HG02943 (cell line): ENCODE data around the gene TRIO.

ENCODE experiments used
- ATAC-seq: cut with Tn5 transposase; IDR thresholded peaks from one replicate; pipeline ENCODE4 v1.9.1; 2021; ENCODE audit warnings: mild to moderate bottlenecking, low read depth, moderate library complexity; ENCODE audit not compliant: unreplicated experiment

Gene TRIO

GRCh38 chr5:14165375-14166106 is 22.4 kb downstream of the TRIO start:
- no peak for ATAC-seq

- ATAC-seq: no peak
Observed at GRCh38 chr5:14166437-14166836, 23.3 kb downstream of the TRIO start.

- no peak for ATAC-seq
Observed at GRCh38 chr5:14167211-14167845, 24.2 kb downstream of the TRIO start.

DNA sequence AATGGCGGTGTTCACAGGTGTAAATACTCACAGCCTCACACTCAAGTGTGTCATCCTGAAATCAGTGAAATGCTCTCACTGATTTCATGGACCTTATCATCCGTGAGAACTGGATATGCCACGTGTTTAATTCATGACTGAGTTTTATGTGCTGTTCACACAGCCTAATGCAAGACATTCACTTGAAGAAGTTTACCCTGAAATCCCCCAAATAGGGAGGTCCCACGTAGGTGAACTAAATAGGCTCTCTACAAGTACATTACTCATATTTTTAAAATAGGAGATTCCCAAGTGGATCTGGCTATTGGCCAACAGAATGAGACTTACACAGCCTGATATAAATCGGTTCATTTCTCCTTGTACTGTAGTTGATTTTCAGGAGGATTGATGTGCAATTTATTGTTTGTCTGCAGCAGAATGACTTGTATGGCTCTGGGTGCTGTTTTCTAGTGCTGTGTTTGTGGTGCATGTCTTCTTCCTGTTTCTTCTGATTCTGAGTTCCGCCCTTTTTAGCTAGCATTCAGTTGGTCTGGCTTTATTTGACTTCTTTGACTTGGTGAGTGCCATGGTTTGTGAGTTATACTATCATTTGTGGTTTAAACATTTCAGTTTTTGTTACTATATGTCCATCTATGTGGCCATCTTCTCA is 25.1 kb downstream of the TRIO start:
- ATAC-seq: peak; percentile 44

DNA sequence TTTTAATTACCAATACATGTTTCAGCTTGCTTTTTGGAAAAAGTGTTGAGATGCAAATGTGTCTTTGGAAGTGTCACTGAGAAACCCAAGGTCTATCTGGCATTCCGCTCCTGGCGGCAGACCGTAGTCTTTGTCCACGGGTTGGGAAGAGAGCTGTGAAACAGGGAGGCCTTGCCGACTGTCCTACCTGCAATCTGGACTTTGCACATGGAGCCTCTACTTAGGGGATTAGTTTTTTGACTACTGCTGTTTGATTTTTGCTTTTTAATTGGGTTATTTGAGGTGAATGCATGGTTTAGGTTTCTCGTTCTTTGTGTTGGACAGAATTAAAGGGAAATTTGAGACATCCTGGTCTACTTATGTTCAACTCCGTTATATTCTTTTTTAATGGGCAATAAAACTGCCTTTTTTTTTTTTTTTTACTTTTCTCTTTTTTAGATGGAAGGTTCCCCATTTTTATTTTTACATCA is 25.7 kb downstream of the TRIO start:
- ATAC-seq: no peak

- ATAC-seq: no peak
Observed at GRCh38 chr5:14171046-14171445, 27.9 kb downstream of the TRIO start.

- no peak for ATAC-seq
Observed at GRCh38 chr5:14171621-14172020, 28.5 kb downstream of the TRIO start.

DNA sequence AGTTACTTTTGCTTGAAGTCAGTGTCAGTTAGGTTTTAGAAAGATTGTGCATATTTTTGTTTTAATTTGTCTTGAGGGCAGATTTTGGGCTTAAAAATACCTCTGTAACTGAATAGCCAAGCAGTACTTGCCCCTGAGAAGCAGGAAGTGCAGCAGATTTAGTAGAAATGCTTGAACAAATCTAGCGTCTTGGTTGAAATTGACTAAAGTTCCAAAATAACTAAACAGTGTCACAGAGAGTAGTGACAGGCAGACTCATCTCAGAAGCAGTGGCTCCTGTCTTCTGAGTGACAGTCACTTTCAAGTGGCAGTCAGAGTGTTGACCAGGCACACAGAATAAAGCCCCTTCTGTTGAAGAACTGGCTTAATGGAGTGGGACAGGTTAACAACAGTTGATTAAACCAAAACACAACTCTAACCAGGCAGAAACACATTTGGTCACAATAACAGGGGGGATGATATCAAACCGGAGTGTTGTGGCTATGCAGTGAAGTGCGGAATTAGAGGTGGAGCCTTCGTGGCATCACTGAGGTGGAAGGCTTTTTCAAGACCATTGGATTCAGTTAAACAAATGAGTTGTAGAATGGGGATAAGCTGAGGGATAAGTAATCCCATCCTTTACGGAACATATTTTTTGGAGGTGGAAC is 29.1 kb downstream of the TRIO start:
- ATAC-seq: no peak

- peak; percentile 21 for ATAC-seq
Observed at GRCh38 chr5:14173377-14174229, 30.5 kb downstream of the TRIO start.

GRCh38 chr5:14174230-14174636 is 31.1 kb downstream of the TRIO start:
- ATAC-seq: peak; percentile 43

DNA sequence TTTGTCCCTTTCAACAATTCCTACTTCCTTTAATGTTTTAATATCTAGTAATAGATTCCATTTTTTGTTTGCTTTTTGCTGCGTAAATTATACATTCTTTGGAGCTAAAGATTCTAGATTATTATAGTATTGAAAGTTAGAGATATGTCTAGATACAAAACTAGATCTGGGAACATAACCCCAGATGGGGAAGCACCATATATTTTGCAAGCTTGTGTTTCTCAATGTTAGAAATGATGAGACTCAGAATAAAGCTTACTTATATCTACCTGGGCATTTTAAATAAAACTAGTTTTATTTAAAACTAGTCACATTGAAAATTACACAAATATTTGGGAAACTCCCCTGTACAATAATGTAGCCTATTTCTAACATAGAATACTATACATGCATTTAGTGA is 32.2 kb downstream of the TRIO start:
- no peak for ATAC-seq

GRCh38 chr5:14176888-14177287 is 33.7 kb downstream of the TRIO start:
- no peak for ATAC-seq

GRCh38 chr5:14177634-14178033 is 34.5 kb downstream of the TRIO start:
- ATAC-seq: no peak

DNA sequence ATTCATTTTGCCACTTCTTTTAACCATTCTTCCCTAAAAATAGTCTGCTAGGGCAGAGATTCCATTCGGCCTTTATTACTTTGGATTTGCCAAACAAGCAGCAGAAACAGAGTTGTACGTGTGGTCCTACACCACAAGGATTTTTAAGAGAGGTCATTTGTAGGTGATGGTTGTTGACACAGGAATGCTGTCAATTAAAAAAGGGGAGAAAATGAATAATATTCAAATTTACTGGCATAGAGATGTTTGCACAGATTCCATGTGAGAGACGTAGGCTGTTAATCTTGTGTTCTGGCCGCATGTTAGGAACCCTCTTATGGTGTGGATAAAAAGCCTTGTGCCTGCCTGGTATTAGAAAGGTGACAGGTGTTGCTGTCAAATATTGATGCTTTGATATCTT is 34.9 kb downstream of the TRIO start:
- no peak for ATAC-seq

GRCh38 chr5:14178671-14179211 is 35.6 kb downstream of the TRIO start:
- no peak for ATAC-seq

GRCh38 chr5:14179446-14179845 is 36.3 kb downstream of the TRIO start:
- no peak for ATAC-seq

DNA sequence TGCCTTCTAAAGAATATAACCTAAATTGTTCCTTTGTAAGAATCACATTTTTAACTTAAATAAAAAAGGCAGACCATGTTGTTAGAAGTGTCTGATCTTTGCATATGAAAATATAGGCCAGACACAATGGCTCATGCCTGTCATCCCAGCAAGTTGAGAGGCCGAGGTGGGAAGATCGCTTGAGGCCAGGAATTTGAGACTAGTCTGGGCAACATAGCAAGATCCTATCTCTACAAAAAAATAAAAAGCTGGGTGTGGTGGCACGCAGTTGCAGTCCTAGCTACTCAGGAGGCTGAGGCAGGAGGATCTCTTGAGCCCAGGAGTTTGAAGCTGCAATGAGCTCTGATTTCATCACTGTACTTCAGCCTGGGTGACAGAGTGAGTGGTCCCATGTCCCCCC is 37.3 kb downstream of the TRIO start:
- ATAC-seq: no peak

GRCh38 chr5:14181299-14181968 is 38.3 kb downstream of the TRIO start:
- no peak for ATAC-seq

DNA sequence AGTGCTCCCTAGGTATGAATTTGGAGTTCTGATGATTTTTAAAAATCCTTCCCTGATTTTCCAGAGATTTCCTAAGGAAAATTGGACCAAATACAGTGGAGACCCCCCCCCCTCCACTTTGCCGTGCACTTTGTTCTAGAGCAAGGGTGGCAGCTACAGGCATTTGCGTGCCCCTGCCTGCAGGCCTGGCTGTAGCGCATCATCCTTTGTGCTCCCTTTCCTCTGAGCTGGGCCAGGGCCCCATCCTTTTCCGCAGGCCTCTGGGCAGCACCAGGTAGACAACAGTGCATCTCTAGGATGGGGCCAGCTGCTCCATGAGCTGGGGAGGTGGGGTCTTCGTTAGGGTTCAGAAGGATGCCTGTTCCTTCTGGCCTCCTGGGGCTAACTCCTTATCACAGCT is 39.6 kb downstream of the TRIO start:
- ATAC-seq: no peak
